Measurements from ENCODE around the gene USP53.
"Not testable (repeated sequence)": the region's sequence is repeated elsewhere in the genome, so short reads cannot be mapped to it uniquely, and the experiment has no call there.

The USP53 gene

DNA sequence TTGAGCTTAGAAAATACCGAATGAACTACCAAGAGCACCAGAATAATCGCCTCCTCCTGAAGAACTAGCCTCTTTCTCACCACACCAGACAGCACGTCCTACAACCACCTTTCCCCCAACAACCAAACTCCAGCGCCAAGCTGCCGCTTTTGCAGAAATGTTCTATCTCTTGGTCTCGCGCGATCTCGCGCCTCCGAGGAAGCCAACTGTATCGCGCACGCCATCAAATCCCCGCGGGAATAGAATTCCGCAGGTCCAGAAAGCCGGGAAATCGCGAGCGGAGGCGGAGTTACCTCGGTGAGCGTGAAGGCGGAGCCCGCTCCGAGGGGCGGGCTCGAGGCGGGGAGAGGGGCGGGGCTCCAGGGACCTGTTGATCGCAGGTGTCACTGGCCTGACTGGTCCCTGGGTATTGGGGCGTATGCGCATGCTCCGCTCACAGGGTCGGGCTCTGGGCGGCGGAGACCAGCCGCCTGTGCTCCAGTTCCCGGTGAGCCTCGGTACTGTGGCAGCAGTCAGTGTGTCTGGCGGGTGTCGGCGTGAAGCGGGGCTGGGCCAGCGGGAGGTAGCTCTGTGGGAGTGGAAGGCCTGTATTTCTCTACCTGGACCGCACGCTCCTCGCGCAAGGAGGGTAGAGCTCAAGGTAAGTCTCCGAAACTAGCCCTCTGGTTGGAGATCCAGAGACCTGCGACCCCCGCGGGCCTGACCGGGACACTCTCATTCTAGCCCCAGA, at the start of gene USP53:
Gene USP53, plus strand, starts transcription at position 480 of the 730 bp plus-strand sequence. CDS start 27,047 bp downstream, outside the sequence.
- TF ChIP-seq, protein P1, sequence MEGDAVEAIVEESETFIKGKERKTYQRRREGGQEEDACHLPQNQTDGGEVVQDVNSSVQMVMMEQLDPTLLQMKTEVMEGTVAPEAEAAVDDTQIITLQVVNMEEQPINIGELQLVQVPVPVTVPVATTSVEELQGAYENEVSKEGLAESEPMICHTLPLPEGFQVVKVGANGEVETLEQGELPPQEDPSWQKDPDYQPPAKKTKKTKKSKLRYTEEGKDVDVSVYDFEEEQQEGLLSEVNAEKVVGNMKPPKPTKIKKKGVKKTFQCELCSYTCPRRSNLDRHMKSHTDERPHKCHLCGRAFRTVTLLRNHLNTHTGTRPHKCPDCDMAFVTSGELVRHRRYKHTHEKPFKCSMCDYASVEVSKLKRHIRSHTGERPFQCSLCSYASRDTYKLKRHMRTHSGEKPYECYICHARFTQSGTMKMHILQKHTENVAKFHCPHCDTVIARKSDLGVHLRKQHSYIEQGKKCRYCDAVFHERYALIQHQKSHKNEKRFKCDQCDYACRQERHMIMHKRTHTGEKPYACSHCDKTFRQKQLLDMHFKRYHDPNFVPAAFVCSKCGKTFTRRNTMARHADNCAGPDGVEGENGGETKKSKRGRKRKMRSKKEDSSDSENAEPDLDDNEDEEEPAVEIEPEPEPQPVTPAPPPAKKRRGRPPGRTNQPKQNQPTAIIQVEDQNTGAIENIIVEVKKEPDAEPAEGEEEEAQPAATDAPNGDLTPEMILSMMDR (conservative IDR thresholded peaks at IDR 0.05; ENCODE audit: low read depth, low read length): no peak
- peak within 1 kb of the TSS; percentile 88 for H3K4me3 ChIP-seq (ENCODE audit: low read depth, low read length)
- DNase-seq (ENCODE audit: low read depth): peak; percentile 99

DNA sequence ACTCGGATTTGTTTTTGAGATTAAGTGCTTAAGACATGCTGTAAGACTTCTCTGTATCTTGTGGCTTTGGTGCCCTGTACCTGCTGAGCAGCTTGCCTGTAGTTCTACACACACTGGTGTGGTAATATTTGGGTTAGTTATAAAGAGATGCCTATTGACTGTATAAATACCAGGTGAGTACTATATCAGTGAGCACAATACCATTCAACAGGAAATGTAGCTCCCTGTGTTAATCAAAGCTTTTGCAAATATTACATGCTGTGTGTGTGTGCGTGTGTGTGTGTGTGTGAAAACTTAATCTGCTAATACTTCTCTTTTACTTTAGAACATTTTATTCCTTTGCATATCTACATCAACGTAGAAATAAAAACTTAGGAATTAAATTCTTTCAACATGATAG, 46.7 kb upstream of the USP53 start:
- H3K4me3 ChIP-seq (ENCODE audit: low read depth, low read length): no peak overlapping the region
- no peak for DNase-seq (ENCODE audit: low read depth)
- TF ChIP-seq, protein P1 (conservative IDR thresholded peaks at IDR 0.05; ENCODE audit: low read depth, low read length): no peak

DNA sequence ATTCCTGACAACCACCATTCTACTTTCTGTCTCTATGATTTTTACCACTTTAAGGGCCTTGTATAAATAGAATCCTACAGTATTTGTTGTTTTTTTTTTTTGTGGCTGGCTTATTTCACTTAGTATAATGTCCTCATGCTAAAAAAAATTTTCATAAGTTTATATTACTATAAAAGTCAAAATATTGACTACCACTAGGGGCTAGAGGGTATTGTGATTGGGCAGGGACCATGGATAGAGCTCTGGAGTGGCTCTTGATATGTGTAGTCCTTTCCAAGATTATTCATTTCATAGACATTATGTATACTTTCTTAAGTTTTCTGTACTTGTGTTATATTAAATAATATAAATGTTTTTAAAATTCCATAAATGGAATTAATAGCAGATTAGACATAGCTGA, 42.3 kb upstream of the USP53 start:
- TF ChIP-seq, protein P1 (conservative IDR thresholded peaks at IDR 0.05; ENCODE audit: low read depth, low read length): no peak
- no peak for DNase-seq (ENCODE audit: low read depth)
- no peak overlapping the region for H3K4me3 ChIP-seq (ENCODE audit: low read depth, low read length)

DNA sequence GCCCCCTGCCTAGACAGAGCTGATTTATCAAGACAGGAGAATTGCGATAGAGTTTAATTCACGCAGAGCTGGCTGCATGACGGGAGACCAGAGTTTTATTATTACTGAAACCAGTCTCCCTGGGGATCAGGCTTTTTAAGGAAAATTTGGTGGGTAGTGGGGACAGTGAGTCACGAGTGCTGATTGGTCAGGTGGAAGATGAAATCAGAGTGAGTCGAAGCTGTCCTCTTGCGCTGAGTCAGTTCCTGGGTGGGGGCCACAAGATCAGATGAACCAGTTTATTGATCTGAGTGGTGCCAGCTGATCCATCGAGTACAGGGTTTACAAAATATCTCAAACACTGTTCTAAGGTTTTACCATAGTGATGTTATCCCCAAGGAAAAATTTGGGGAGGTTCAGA, 40.3 kb upstream of the USP53 start:
- H3K4me3 ChIP-seq (ENCODE audit: low read depth, low read length): no peak overlapping the region
- DNase-seq (ENCODE audit: low read depth): no peak
- TF ChIP-seq, protein P1 (conservative IDR thresholded peaks at IDR 0.05; ENCODE audit: low read depth, low read length): no peak

DNA sequence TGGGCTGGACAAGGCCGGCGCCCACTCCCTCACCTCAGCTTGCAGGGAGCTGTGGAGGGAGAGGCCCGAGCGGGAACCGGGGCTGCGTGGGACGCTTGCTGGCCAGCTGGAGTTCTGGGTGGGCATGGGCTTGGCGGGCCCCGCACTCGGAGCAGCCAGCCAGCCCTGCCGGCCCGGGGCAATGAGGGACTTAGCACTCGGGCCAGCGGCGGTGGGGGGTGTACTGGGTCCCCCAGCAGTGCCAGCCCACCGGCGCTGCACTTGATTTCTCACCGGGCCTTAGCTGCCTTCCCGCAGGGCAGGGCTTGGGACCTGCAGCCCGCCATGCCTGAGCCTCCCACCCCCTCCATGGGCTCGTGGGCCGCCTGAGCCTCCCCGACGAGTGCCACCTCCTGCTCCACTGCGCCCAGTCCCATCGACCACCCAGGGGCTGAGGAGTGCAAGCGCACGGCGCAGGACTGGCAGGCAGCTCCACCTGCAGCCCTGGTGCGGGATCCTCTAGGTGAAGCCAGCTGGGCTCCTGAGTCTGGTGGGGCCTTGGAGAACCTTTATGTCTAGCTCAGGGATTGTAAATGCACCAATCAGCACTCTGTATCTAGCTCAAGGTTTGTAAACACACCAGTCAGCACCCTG, 38.7 kb upstream of the USP53 start:
- not testable (repeated sequence) for DNase-seq (ENCODE audit: low read depth); H3K4me3 ChIP-seq (ENCODE audit: low read depth, low read length)

DNA sequence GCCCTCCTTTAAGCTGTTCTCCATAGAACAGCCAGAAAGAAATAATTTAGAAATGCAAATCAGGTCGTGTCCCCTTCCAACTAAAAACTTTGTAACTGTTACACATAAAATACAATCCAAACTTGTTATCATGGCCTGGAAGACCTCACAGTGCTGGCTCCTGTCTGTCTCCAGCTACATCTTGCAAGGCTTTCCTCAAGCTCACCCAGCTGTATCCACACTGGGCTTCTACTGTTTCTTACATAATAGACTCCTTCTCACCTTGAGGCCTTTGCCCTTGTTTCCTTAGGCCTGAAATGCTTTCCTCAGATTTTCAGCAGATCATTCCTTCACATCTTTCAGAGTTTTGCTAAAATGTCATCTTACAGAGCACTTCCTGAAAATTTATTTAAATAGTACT, 33.5 kb upstream of the USP53 start:
- H3K4me3 ChIP-seq (ENCODE audit: low read depth, low read length): no peak overlapping the region
- TF ChIP-seq, protein P1 (conservative IDR thresholded peaks at IDR 0.05; ENCODE audit: low read depth, low read length): no peak
- DNase-seq (ENCODE audit: low read depth): no peak

DNA sequence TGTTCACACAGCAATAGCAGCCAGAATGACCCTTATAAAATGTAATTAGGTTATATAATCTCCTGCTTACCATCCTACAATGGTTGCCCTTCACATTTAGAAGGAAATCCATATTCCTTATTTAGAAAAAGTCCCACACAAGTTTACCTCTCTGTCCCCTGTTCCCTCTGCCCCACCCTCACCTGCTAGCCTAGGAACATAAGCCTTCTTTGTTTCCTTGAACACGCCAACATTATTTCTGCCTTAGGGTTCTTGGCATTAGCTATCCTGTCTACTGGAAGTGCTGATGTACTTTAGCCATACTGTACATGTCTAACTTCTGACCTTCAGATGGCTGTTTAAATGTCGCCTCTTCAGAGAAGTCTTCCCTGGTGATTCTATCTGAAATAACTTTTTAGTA, 28.4 kb upstream of the USP53 start:
- H3K4me3 ChIP-seq (ENCODE audit: low read depth, low read length): no peak overlapping the region
- no peak for DNase-seq (ENCODE audit: low read depth)
- TF ChIP-seq, protein P1 (conservative IDR thresholded peaks at IDR 0.05; ENCODE audit: low read depth, low read length): no peak
